ENCODE measurements around the gene PRSS33. TPM values are rescaled to one million over a fixed set of nuclear protein-coding genes. Genes with fewer than 3 reads are reported as not detected.

Gene PRSS33
- total and polyA plus RNA-seq, 2 of the 8 experiments (the other 6 are each of a cell fraction or from before 2014, with no cell fraction given) = 0.09 TPM; not detected in 1

DNA sequence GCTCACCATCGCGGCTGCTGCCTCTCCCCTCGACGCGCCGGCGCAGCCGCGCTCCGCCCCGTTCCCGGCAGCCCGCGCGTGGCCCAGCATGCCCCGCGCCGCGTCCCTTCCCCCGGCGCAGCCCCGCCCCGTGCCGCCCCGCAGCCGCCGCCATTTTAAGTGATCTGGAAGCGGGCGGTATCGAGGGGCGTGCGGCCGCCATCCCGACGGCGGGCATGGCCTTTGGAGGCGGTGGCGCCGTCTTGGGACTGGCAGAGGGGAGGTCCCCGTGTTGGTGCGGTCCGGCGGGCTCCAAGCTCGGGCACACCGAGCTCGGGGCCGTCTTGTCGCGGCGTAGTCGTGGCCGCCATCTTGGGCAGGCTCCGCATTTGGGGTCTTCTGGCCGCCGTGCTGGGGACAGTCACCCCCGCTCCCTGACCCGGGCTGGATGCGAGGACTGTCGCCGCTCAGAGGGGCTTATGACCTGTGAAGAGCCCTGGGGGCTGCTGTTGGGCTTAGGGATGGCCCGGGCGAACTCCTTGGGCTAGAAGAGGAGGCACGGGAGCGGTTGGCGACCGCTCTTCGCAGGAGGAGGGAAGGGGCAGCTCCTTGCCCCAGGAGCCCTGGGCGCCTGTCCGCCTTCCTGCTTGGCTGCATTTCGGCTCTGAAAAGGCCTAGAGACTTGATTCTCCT is 10.0 kb downstream of the PRSS33 start, which contains the start of gene ELOB (continued):
- TF ChIP-seq, protein P1, sequence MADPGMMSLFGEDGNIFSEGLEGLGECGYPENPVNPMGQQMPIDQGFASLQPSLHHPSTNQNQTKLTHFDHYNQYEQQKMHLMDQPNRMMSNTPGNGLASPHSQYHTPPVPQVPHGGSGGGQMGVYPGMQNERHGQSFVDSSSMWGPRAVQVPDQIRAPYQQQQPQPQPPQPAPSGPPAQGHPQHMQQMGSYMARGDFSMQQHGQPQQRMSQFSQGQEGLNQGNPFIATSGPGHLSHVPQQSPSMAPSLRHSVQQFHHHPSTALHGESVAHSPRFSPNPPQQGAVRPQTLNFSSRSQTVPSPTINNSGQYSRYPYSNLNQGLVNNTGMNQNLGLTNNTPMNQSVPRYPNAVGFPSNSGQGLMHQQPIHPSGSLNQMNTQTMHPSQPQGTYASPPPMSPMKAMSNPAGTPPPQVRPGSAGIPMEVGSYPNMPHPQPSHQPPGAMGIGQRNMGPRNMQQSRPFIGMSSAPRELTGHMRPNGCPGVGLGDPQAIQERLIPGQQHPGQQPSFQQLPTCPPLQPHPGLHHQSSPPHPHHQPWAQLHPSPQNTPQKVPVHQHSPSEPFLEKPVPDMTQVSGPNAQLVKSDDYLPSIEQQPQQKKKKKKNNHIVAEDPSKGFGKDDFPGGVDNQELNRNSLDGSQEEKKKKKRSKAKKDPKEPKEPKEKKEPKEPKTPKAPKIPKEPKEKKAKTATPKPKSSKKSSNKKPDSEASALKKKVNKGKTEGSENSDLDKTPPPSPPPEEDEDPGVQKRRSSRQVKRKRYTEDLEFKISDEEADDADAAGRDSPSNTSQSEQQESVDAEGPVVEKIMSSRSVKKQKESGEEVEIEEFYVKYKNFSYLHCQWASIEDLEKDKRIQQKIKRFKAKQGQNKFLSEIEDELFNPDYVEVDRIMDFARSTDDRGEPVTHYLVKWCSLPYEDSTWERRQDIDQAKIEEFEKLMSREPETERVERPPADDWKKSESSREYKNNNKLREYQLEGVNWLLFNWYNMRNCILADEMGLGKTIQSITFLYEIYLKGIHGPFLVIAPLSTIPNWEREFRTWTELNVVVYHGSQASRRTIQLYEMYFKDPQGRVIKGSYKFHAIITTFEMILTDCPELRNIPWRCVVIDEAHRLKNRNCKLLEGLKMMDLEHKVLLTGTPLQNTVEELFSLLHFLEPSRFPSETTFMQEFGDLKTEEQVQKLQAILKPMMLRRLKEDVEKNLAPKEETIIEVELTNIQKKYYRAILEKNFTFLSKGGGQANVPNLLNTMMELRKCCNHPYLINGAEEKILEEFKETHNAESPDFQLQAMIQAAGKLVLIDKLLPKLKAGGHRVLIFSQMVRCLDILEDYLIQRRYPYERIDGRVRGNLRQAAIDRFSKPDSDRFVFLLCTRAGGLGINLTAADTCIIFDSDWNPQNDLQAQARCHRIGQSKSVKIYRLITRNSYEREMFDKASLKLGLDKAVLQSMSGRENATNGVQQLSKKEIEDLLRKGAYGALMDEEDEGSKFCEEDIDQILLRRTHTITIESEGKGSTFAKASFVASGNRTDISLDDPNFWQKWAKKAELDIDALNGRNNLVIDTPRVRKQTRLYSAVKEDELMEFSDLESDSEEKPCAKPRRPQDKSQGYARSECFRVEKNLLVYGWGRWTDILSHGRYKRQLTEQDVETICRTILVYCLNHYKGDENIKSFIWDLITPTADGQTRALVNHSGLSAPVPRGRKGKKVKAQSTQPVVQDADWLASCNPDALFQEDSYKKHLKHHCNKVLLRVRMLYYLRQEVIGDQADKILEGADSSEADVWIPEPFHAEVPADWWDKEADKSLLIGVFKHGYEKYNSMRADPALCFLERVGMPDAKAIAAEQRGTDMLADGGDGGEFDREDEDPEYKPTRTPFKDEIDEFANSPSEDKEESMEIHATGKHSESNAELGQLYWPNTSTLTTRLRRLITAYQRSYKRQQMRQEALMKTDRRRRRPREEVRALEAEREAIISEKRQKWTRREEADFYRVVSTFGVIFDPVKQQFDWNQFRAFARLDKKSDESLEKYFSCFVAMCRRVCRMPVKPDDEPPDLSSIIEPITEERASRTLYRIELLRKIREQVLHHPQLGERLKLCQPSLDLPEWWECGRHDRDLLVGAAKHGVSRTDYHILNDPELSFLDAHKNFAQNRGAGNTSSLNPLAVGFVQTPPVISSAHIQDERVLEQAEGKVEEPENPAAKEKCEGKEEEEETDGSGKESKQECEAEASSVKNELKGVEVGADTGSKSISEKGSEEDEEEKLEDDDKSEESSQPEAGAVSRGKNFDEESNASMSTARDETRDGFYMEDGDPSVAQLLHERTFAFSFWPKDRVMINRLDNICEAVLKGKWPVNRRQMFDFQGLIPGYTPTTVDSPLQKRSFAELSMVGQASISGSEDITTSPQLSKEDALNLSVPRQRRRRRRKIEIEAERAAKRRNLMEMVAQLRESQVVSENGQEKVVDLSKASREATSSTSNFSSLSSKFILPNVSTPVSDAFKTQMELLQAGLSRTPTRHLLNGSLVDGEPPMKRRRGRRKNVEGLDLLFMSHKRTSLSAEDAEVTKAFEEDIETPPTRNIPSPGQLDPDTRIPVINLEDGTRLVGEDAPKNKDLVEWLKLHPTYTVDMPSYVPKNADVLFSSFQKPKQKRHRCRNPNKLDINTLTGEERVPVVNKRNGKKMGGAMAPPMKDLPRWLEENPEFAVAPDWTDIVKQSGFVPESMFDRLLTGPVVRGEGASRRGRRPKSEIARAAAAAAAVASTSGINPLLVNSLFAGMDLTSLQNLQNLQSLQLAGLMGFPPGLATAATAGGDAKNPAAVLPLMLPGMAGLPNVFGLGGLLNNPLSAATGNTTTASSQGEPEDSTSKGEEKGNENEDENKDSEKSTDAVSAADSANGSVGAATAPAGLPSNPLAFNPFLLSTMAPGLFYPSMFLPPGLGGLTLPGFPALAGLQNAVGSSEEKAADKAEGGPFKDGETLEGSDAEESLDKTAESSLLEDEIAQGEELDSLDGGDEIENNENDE (IDR thresholded peaks at IDR 0.05; ENCODE audit: insufficient replicate concordance, low read length) = no peak
- TF ChIP-seq TAF7 (optimal IDR thresholded peaks at IDR 0.05; ENCODE audit: borderline replicate concordance, low read depth, low read length) (peak; percentile 89), SP4 (IDR thresholded peaks at IDR 0.05; ENCODE audit: low read length) (peak; percentile 49; the same call in 1 of the 2 replicates), TBP (IDR thresholded peaks at IDR 0.05; ENCODE audit: low read depth, low read length) (peak; percentile 88), PHF8 (conservative IDR thresholded peaks at IDR 0.05; ENCODE audit: low read depth, low read length) (peak; percentile 95), SAP30 (IDR thresholded peaks at IDR 0.05; ENCODE audit: insufficient read depth, insufficient replicate concordance, low read length) (no peak)
- TF ChIP-seq, protein P2, sequence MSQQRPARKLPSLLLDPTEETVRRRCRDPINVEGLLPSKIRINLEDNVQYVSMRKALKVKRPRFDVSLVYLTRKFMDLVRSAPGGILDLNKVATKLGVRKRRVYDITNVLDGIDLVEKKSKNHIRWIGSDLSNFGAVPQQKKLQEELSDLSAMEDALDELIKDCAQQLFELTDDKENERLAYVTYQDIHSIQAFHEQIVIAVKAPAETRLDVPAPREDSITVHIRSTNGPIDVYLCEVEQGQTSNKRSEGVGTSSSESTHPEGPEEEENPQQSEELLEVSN (IDR thresholded peaks at IDR 0.05) = peak; percentile 8
- TF ChIP-seq, protein P3, sequence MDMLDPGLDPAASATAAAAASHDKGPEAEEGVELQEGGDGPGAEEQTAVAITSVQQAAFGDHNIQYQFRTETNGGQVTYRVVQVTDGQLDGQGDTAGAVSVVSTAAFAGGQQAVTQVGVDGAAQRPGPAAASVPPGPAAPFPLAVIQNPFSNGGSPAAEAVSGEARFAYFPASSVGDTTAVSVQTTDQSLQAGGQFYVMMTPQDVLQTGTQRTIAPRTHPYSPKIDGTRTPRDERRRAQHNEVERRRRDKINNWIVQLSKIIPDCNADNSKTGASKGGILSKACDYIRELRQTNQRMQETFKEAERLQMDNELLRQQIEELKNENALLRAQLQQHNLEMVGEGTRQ (IDR thresholded peaks at IDR 0.05; ENCODE audit: low read length) = no peak
